ENCODE results near the gene NRL.
"Not testable (repeated sequence)": the region's sequence is repeated elsewhere in the genome, so short reads cannot be mapped to it uniquely, and the experiment has no call there.

The NRL gene

GRCh38 chr14:24113801-24114531, 783 bp downstream of the NRL start:
- TF ChIP-seq, protein P1, sequence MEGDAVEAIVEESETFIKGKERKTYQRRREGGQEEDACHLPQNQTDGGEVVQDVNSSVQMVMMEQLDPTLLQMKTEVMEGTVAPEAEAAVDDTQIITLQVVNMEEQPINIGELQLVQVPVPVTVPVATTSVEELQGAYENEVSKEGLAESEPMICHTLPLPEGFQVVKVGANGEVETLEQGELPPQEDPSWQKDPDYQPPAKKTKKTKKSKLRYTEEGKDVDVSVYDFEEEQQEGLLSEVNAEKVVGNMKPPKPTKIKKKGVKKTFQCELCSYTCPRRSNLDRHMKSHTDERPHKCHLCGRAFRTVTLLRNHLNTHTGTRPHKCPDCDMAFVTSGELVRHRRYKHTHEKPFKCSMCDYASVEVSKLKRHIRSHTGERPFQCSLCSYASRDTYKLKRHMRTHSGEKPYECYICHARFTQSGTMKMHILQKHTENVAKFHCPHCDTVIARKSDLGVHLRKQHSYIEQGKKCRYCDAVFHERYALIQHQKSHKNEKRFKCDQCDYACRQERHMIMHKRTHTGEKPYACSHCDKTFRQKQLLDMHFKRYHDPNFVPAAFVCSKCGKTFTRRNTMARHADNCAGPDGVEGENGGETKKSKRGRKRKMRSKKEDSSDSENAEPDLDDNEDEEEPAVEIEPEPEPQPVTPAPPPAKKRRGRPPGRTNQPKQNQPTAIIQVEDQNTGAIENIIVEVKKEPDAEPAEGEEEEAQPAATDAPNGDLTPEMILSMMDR (IDR thresholded peaks at IDR 0.05): no peak
- TF ChIP-seq ZFX (IDR thresholded peaks at IDR 0.05; ENCODE audit: borderline replicate concordance): no peak
- peak overlapping the region; percentile 99 for H3K27ac ChIP-seq

GRCh38 chr14:24113379-24113800, 1.4 kb downstream of the NRL start:
- TF ChIP-seq ZFX (IDR thresholded peaks at IDR 0.05; ENCODE audit: borderline replicate concordance): no peak
- TF ChIP-seq, protein P1 (IDR thresholded peaks at IDR 0.05): no peak
- peak overlapping the region; percentile 99 for H3K27ac ChIP-seq

GRCh38 chr14:24110523-24110922, 4.2 kb downstream of the NRL start:
- H3K27ac ChIP-seq: peak overlapping the region; percentile 6; the same call in 1 of the 2 replicates
- TF ChIP-seq ZFX (IDR thresholded peaks at IDR 0.05; ENCODE audit: borderline replicate concordance): no peak

GRCh38 chr14:24110060-24110459, 4.7 kb downstream of the NRL start:
- no peak for TF ChIP-seq ZFX (IDR thresholded peaks at IDR 0.05; ENCODE audit: borderline replicate concordance)
- TF ChIP-seq, protein P1 (IDR thresholded peaks at IDR 0.05): no peak
- H3K27ac ChIP-seq: no peak overlapping the region

DNA sequence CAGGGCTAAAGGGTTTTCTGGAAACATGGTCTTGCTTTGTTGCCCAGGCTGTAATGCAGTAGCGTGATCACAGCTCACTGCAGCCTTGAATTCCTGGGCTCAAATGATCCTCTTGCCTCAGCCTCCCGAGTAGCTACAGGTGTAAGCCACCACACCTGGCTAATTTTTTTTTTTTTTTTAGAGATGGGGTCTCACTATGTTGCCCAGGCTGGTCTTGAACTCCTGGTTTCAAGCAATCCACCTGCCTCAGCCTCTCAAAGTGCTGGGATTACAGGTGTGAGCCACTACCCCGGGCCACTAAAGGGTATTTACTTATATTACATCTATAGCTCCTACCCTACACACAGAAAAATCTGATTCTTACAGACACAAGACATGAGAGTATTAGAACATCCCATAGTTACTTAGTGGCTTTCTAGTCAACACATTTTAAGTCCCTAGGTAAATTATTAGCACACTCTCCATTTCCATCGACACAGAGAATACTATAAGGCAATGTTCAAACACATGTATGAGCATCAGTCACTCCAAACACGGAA, 6.3 kb downstream of the NRL start:
- H3K27ac ChIP-seq: peak overlapping the region; percentile 33; the same call in 1 of the 2 replicates
- TF ChIP-seq, protein P1 (IDR thresholded peaks at IDR 0.05): no peak
- TF ChIP-seq ZFX (IDR thresholded peaks at IDR 0.05; ENCODE audit: borderline replicate concordance): no peak

DNA sequence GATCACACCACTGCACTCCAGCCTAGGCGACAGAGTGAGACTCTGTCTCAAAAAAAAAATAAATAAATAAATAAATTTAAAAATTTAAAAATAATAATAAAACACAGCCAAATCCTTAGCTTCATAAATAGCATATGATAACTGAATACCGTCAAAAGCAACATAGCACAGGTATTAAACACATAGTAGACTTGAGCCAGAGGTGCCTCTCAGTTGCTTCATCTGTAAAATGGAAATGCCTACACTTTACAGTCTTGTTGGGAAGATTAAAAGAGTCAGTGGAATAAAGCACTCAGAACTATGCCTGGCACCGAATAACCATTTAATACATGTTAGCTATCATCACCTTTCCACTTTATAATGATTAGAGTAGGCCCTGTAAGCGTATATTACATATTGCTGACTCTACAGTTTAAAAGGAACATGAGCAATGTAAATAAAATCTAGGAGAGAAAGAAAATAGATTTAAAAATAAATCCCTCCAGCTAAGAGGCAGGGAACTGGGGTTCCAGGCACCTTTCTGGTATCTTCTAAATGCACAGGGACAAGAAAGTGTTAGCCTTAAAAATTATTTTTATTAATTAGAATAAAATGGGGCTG, 8.0 kb downstream of the NRL start:
- no peak overlapping the region for H3K27ac ChIP-seq
- no peak for TF ChIP-seq ZFX (IDR thresholded peaks at IDR 0.05; ENCODE audit: borderline replicate concordance)
- TF ChIP-seq, protein P1 (IDR thresholded peaks at IDR 0.05): no peak

DNA sequence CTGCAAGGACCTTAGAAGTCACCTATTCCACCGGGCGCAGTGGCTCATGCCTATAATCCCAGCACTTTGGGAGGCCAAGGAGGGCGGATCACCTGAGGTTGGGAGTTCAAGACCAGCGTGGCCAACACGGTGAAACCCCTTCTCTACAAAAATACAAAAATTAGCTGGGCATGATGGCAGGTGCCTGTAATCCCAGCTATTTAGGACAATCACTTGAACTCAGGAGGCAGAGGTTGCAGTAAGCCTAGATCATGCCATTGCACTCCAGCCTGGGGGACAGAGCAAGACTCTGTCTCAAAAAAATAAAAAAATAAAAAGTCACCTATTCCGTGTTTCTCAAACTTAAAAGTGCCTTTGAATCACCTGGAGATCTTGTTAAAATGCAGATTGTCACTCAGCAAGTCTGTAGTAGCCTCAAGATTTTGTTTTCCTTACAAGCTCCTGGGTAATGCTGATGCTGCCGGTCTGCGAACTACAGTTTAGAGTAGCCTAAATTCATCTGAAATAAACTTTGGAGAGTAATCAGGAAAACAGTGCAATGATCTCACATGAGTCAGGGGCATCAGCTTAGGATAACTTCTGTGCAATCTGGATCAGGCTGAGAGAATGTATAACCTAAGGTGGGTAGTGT, 9.0 kb downstream of the NRL start:
- H3K27ac ChIP-seq: not testable (repeated sequence)

- TF ChIP-seq, protein P1 (IDR thresholded peaks at IDR 0.05): no peak
- no peak for TF ChIP-seq ZFX (IDR thresholded peaks at IDR 0.05; ENCODE audit: borderline replicate concordance)
- H3K27ac ChIP-seq: no peak overlapping the region
These were observed 11.3 kb downstream of the NRL start for GRCh38 chr14:24103451-24103850.

Data from 22Rv1 (cell line).